ENCODE data around the gene HEXIM1. TPM values are rescaled to one million over a fixed set of nuclear protein-coding genes. Genes with fewer than 3 reads are reported as not detected.

HEXIM1 gene
- total RNA-seq, 1 experiment from 2014 or later = 57.2 TPM

DNA sequence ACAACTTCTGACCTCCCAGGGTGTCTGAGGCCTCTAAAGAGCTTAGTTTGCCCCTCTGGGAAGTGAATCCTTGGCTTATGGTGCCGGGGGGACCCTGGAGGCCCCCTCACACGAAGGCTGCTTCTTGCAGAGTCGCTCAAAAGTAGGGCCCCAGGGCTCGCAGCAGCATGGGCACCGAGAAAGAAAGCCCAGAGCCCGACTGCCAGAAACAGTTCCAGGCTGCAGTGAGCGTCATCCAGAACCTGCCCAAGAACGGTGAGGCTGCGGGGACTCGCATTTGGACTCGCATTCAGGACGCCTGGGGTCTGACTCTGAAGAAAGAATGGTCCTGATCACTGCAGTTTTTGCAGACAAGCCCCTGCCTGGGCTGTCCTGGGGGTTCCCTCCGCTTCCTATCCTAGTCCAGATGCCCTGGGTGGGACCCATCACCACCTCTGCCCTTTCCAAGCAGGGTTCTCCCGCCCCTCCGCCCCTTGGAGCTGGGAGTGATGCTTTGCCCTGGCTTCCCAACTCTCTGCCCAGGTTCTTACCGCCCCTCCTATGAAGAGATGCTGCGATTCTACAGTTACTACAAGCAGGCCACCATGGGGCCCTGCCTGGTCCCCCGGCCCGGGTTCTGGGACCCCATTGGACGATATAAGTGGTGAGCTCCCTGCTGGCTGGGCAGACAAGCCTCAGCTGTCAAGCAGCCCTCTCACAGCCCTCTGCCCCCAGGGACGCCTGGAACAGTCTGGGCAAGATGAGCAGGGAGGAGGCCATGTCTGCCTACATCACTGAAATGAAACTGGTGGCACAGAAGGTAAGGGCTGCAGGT lies 12.1 kb upstream of the HEXIM1 start:
- peaks cover 56% of the 10 kb centered on the region for H3K36me3 Mint-ChIP-seq (ENCODE audit: insufficient read depth, unreplicated experiment)
- peak overlapping the region; percentile 90 for H3K4me3 Mint-ChIP-seq (ENCODE audit: low read depth, unreplicated experiment)
- H3K27ac Mint-ChIP-seq (ENCODE audit: unreplicated experiment) = peak overlapping the region; percentile 81
- TF ChIP-seq, protein P1, sequence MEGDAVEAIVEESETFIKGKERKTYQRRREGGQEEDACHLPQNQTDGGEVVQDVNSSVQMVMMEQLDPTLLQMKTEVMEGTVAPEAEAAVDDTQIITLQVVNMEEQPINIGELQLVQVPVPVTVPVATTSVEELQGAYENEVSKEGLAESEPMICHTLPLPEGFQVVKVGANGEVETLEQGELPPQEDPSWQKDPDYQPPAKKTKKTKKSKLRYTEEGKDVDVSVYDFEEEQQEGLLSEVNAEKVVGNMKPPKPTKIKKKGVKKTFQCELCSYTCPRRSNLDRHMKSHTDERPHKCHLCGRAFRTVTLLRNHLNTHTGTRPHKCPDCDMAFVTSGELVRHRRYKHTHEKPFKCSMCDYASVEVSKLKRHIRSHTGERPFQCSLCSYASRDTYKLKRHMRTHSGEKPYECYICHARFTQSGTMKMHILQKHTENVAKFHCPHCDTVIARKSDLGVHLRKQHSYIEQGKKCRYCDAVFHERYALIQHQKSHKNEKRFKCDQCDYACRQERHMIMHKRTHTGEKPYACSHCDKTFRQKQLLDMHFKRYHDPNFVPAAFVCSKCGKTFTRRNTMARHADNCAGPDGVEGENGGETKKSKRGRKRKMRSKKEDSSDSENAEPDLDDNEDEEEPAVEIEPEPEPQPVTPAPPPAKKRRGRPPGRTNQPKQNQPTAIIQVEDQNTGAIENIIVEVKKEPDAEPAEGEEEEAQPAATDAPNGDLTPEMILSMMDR (IDR thresholded peaks at IDR 0.05; ENCODE audit: unreplicated experiment) = no peak
- no peaks in the 10 kb centered on the region for H3K9me3 Mint-ChIP-seq (ENCODE audit: low read depth, unreplicated experiment)
- H3K27me3 Mint-ChIP-seq (ENCODE audit: unreplicated experiment) = no peaks in the 10 kb centered on the region
- peaks cover 21% of the 10 kb centered on the region for H3K4me1 Mint-ChIP-seq (ENCODE audit: low read depth, unreplicated experiment)
- intact Hi-C loops (cut with micrococcal nuclease; ENCODE audit: unreplicated experiment) = loop anchor here (1.0 to 10.0 kb wide), 5 partner anchors 36 to 361 kb away; partner anchors contain the start of gene GFAP
- CTCF ChIA-PET = interaction anchor here (0.6 to 3.6 kb wide), 48 partner anchors 8 to 806 kb away, joined by 3 to 197 read pairs (median 8); partner anchors contain the start of genes EFTUD2, GFAP, HEXIM1 and HEXIM2
- DNase-seq = no peak
- BruUV-seq (replicated peaks) = TSS peak; percentile 20

DNA sequence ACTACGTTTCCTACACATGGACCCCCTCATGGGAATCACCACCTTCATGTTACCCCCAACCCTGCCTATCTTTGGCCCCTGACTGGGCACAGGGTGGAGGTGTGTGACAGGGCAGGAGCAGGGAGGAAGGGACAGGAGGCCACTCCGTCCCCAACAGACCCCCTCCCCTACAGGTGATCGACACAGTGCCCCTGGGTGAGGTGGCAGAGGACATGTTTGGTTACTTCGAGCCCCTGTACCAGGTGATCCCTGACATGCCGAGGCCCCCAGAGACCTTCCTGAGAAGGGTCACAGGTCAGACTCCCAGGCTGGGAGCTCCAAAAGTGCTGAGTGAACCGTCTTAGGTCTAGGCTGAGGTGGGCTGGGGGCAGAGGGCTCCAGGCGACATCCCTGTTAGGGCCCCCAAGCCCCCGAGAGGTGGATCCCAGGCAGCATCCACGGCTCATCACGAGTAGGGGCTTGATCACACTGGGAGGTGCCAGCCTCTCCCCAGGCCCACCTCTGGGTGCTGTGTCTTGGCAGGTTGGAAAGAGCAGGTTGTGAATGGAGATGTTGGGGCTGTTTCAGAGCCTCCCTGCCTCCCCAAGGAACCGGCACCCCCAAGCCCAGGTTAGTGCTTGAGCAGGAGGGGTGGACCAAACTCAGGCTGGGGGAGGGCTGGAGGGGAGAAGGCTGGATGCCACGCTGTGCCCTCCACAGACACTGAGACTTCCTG lies 11.3 kb upstream of the HEXIM1 start:
- intact Hi-C loops (cut with micrococcal nuclease; ENCODE audit: unreplicated experiment) = loop anchor here (10.0 kb wide), 2 partner anchors 222 to 362 kb away; partner anchors contain the start of gene GFAP
- H3K9me3 Mint-ChIP-seq (ENCODE audit: low read depth, unreplicated experiment) = no peaks in the 10 kb centered on the region
- DNase-seq = no peak
- H3K4me1 Mint-ChIP-seq (ENCODE audit: low read depth, unreplicated experiment) = peaks cover 16% of the 10 kb centered on the region
- TF ChIP-seq, protein P1 (IDR thresholded peaks at IDR 0.05; ENCODE audit: unreplicated experiment) = no peak
- H3K4me3 Mint-ChIP-seq (ENCODE audit: low read depth, unreplicated experiment) = peak overlapping the region; percentile 90
- BruUV-seq (replicated peaks) = no TSS peak
- CTCF ChIA-PET = interaction anchor here (2.1 to 3.6 kb wide), 3 partner anchors 13 to 98 kb away, joined by 27 to 197 read pairs (median 163); partner anchors contain the start of gene HEXIM1
- no peaks in the 10 kb centered on the region for H3K27me3 Mint-ChIP-seq (ENCODE audit: unreplicated experiment)
- H3K27ac Mint-ChIP-seq (ENCODE audit: unreplicated experiment) = peak overlapping the region; percentile 33
- H3K36me3 Mint-ChIP-seq (ENCODE audit: insufficient read depth, unreplicated experiment) = peaks cover 49% of the 10 kb centered on the region

DNA sequence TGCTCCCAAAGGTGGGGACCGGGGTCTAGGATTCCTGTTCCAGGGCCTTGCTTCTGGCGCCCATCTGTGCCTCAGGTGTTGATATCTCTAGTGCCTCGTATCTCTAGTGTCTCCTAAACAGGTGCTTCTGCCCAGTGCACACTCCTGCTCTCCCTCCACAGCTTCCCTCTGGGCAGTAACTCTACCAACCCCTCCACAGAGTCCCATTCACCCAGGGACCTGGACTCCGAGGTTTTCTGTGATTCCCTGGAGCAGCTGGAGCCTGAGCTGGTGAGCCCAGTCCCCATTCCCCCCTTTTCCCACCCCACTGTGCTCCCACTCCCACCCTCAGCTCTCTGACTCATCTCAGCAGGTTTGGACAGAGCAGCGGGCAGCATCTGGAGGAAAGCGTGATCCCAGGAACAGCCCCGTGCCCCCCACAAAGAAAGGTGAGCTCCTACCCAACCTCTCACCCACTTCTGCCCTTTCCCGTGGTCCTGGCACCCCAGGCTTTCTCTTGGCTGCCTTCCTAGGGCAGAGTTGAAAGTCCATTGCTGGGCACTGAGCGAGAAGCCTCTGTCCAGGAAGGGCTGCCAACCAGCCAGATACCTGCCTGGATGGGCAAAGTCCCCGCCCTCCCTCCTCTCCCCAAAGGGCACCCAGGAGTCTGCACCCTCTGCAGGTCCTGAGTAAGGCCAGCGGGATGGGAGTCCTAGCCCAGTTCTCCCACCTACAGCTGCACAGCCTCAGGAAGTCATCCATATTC lies 10.5 kb upstream of the HEXIM1 start:
- DNase-seq = no peak
- intact Hi-C loops (cut with micrococcal nuclease; ENCODE audit: unreplicated experiment) = loop anchor here (10.0 kb wide), 2 partner anchors 223 to 363 kb away; partner anchors contain the start of gene GFAP
- Mint-ChIP-seq H3K4me3 (ENCODE audit: low read depth, unreplicated experiment) (no peak overlapping the region), H3K27me3 (ENCODE audit: unreplicated experiment) (no peaks in the 10 kb centered on the region), H3K36me3 (ENCODE audit: insufficient read depth, unreplicated experiment) (peaks cover 42% of the 10 kb centered on the region), H3K4me1 (ENCODE audit: low read depth, unreplicated experiment) (peaks cover 16% of the 10 kb centered on the region), H3K27ac (ENCODE audit: unreplicated experiment) (no peak overlapping the region), H3K9me3 (ENCODE audit: low read depth, unreplicated experiment) (no peaks in the 10 kb centered on the region)
- BruUV-seq (replicated peaks) = no TSS peak
- CTCF ChIA-PET = interaction anchor here (0.7 to 3.6 kb wide), 2 partner anchors 33 to 60 kb away, joined by 3 to 163 read pairs; no protein-coding TSS in a partner anchor
- TF ChIP-seq, protein P1 (IDR thresholded peaks at IDR 0.05; ENCODE audit: unreplicated experiment) = no peak

Measured in Calu3 (cell line).